Stimulated activated naive B cell treated with anti-CD40 and anti-IgM and Interleukin-4, amounts not matched to agents 10 μg/mL and 1 μg/mL and 100 μg/mL, for 72 hours (primary cell): Measurements from ENCODE around the gene ZNF391.

ENCODE experiments used
- ATAC-seq, 2 donors: fragments of 150-1000 bp; cut with Tn5 transposase; replicated peaks; 2 replicates each; pipeline ENCODE4 v1.10.0; 2021; ENCODE audit warnings: moderate library complexity in 1 of 2
- DNase-seq: peaks from one replicate; pipeline ENCODE4 v3.0.0; 2021
- H3K27ac Mint-ChIP-seq: one replicate; pipeline ENCODE4 v1.8.0; 2022; ENCODE audit warnings: mild to moderate bottlenecking, mixed read lengths
- H3K27me3 Mint-ChIP-seq, 2 donors: one replicate each; pipeline ENCODE4 v1.8.0; 2022; ENCODE audit warnings: mixed read lengths in 2 of 2
- H3K36me3 Mint-ChIP-seq, 2 donors: one replicate each; pipeline ENCODE4 v1.8.0; 2022; ENCODE audit warnings: mixed read lengths in 2 of 2, mild to moderate bottlenecking in 1 of 2
- H3K4me1 Mint-ChIP-seq, 2 donors: one replicate each; pipeline ENCODE4 v1.8.0; 2022; ENCODE audit warnings: mixed read lengths in 2 of 2, mild to moderate bottlenecking in 1 of 2
- H3K4me3 Mint-ChIP-seq, 2 donors: one replicate each; pipeline ENCODE4 v1.8.0; 2022; ENCODE audit warnings: mild to moderate bottlenecking in 2 of 2, mixed read lengths in 2 of 2, moderate library complexity in 1 of 2
- H3K9me3 Mint-ChIP-seq, 2 donors: one replicate each; pipeline ENCODE4 v1.8.0; 2022; ENCODE audit warnings: mixed read lengths in 2 of 2, mild to moderate bottlenecking in 1 of 2

ZNF391 gene

DNA sequence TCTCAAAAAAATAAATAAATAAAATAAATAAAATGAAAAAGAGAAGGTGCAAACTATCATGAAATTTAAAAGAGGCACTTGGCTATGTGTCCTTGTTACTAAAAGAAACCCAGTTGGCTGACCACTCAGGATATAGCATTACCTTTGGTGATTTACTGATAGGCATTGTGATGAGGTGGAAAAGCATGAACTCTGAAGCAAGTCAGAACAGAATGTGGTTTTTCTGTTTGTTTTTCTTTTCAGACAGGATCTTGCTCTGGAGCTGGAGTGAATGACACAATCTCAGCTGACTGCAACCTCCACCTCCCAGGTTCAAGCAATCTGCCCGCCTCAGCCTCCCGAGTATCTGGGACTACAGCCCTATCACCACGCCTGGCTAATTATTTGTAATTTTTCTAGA, 52.4 kb downstream of the ZNF391 start:
- Mint-ChIP-seq H3K36me3 (peaks cover 8 to 13% of the 10 kb centered on the region in 2 donors), H3K27me3 (peaks cover 0 to under 1% of the 10 kb centered on the region in 2 donors), H3K9me3 (peaks cover 7 to 11% of the 10 kb centered on the region in 2 donors), H3K27ac (no peak overlapping the region), H3K4me3 (no peak overlapping the region), H3K4me1 (no peaks in the 10 kb centered on the region)
- DNase-seq (no peak), ATAC-seq (no peak)

DNA sequence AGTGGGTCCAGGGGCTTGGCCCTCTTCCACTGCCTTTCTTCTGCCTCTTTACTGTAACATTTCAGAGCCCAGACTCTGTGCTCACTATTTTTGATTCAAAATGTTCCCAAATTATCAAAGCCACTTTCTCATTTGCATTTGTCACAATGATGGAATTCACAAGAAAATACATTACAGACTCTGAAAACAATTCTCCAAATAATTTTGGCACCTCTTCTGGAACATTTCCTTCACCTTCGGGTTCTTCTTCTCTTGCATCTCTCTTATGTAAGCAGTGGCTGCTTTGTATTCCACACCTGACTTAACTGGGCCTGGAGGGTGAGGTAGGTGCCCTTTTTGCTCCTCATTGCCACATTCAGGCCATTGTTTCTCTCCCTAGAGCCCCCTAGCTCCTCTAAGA, 54.4 kb downstream of the ZNF391 start:
- Mint-ChIP-seq H3K4me3 (no peak overlapping the region), H3K4me1 (no peaks in the 10 kb centered on the region), H3K36me3 (peaks cover 15 to 24% of the 10 kb centered on the region in 2 donors), H3K27ac (no peak overlapping the region), H3K27me3 (no peaks in the 10 kb centered on the region), H3K9me3 (peaks cover 7 to 10% of the 10 kb centered on the region in 2 donors)
- ATAC-seq (no peak), DNase-seq (no peak)

DNA sequence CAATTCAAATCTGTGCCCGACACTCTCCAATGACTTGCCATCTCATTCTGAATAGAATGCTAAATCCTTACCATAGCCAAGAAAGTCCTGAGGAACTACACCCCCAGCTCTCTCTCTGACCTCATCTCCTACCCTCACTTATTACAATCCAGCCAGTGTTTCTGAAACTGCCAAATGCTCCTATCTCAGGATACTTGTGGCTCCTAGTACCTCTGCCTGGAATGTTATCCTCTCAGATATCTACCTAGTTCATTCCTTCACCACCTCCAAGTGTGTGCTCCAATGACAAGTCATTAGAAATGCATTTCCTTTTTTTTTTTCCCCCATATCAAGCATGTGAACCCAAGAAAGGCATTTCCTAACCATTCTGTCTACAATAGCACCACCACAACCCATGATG, 59.9 kb downstream of the ZNF391 start:
- DNase-seq (no peak), ATAC-seq (no peak)
- no peaks in the 10 kb centered on the region for H3K4me1 Mint-ChIP-seq
- H3K4me3 Mint-ChIP-seq, result no peak overlapping the region
- H3K27me3 Mint-ChIP-seq, result no peaks in the 10 kb centered on the region
- H3K27ac Mint-ChIP-seq, result no peak overlapping the region
- peaks cover 57 to 66% of the 10 kb centered on the region in 2 donors for H3K36me3 Mint-ChIP-seq
- peaks cover 34 to 37% of the 10 kb centered on the region in 2 donors for H3K9me3 Mint-ChIP-seq

- Mint-ChIP-seq H3K27ac (no peak overlapping the region), H3K4me1 (no peaks in the 10 kb centered on the region), H3K4me3 (no peak overlapping the region), H3K36me3 (peaks cover 84 to 91% of the 10 kb centered on the region in 2 donors), H3K27me3 (no peaks in the 10 kb centered on the region), H3K9me3 (peaks cover 50 to 57% of the 10 kb centered on the region in 2 donors)
- no peak for ATAC-seq
- DNase-seq, result no peak
Observed at GRCh38 chr6:27451660-27452390, 63.3 kb downstream of the ZNF391 start.

- H3K4me3 Mint-ChIP-seq, result no peak overlapping the region
- H3K9me3 Mint-ChIP-seq, result peaks cover 52 to 62% of the 10 kb centered on the region in 2 donors
- no peak overlapping the region for H3K27ac Mint-ChIP-seq
- peaks cover 86 to 93% of the 10 kb centered on the region in 2 donors for H3K36me3 Mint-ChIP-seq
- ATAC-seq, result no peak
- no peaks in the 10 kb centered on the region for H3K27me3 Mint-ChIP-seq
- no peak for DNase-seq
- H3K4me1 Mint-ChIP-seq, result no peaks in the 10 kb centered on the region
Observed at GRCh38 chr6:27452496-27452897, 63.9 kb downstream of the ZNF391 start.
